H1 (cell line): ENCODE measurements around the gene DNAH8. TPM values are rescaled to one million over a fixed set of nuclear protein-coding genes. Genes with fewer than 3 reads are reported as not detected.

Source experiments
- CTCF ChIA-PET: fragments of 300-600 bp; sonication (Branson Sonifier 250); formaldehyde crosslinking; loops from one replicate; lab custom pipeline; 2021; ENCODE audit not compliant: partially characterized antibody; lab: Charles Lee
- POLR2A ChIA-PET: fragments of 300-600 bp; sonication (Branson Sonifier 250); formaldehyde crosslinking; loops from one replicate; lab custom pipeline; 2021; ENCODE audit warnings: inconsistent platforms; ENCODE audit not compliant: partially characterized antibody; lab: Charles Lee
- DNase-seq, 2 experiments: peaks; one replicate each; pipeline versions ENCODE4 v3.0.0 to v3.0.0-alpha.2; 2010 to 2022; ENCODE audit warnings: low spot score in 2 of 2, low read depth in 1 of 2, mixed read lengths in 1 of 2
- FAIRE-seq: peaks from 2 replicates; lab custom pipeline; 2011; peaks lifted over from hg19 to GRCh38; lab: Jason Lieb, UNC
- H2AFZ ChIP-seq: 2 replicates; pipeline ENCODE4 v1.8.1; 2012; ENCODE audit warnings: low read length, inconsistent platforms
- H2AK5ac ChIP-seq: 2 replicates; pipeline ENCODE4 v1.6.1; 2013; ENCODE audit warnings: low read depth, low read length
- H2BK120ac ChIP-seq: replicated peaks from 2 replicates; pipeline ENCODE3; 2013; ENCODE audit warnings: low read depth, low read length, inconsistent platforms
- H2BK12ac ChIP-seq: 2 replicates; pipeline ENCODE4 v1.6.1; 2013; ENCODE audit warnings: low read depth, low read length
- H2BK15ac ChIP-seq: 2 replicates; pipeline ENCODE4 v1.6.1; 2013; ENCODE audit warnings: low read length
- H2BK20ac ChIP-seq: 2 replicates; pipeline ENCODE4 v1.6.1; 2013; ENCODE audit warnings: low read length
- H2BK5ac ChIP-seq: 2 replicates; pipeline ENCODE4 v1.6.1; 2013; ENCODE audit warnings: low read depth, low read length
- H3K14ac ChIP-seq: 2 replicates; pipeline ENCODE4 v1.6.1; 2013; ENCODE audit warnings: inconsistent platforms; ENCODE audit not compliant: insufficient read length
- H3K18ac ChIP-seq: 2 replicates; pipeline ENCODE4 v1.6.1; 2013; ENCODE audit warnings: low read length; ENCODE audit errors: extremely low read depth
- H3K23ac ChIP-seq: 2 replicates; pipeline ENCODE4 v1.6.1; 2013; ENCODE audit warnings: inconsistent platforms; ENCODE audit not compliant: insufficient read length
- H3K23me2 ChIP-seq: 2 replicates; pipeline ENCODE4 v1.6.1; 2013; ENCODE audit warnings: low read depth, low read length
- H3K27ac ChIP-seq: 2 replicates; pipeline ENCODE4 v1.6.1; 2011; ENCODE audit warnings: low read depth, low read length, inconsistent platforms
- H3K27me3 ChIP-seq, 4 experiments: replicated peaks in 1 of 4; 1 replicate in 1 of 4; 2 replicates in 3 of 4; pipeline versions ENCODE4 v1.6.1 to v1.8.1; 2011 to 2013; ENCODE audit warnings: low read length in 3 of 4, mild to moderate bottlenecking in 3 of 4, inconsistent platforms in 2 of 4, mixed read lengths in 2 of 4, moderate library complexity in 1 of 4; ENCODE audit not compliant: control insufficient read depth in 3 of 4, insufficient read depth in 3 of 4; ENCODE audit errors: extremely low read depth in 1 of 4
- H3K36me3 ChIP-seq, 4 experiments: 2 replicates each; pipeline versions ENCODE4 v1.6.1 to v1.8.1; 2011 to 2013; ENCODE audit warnings: mild to moderate bottlenecking in 4 of 4, low read length in 3 of 4, moderate library complexity in 2 of 4, control low read depth in 1 of 4, inconsistent platforms in 1 of 4; ENCODE audit not compliant: insufficient read depth in 4 of 4, control insufficient read depth in 2 of 4
- H3K4ac ChIP-seq: replicated peaks from 2 replicates; pipeline ENCODE3; 2013; ENCODE audit warnings: low read length, low read depth, mixed read lengths, inconsistent platforms; ENCODE audit not compliant: insufficient read length
- H3K4me1 ChIP-seq, 4 experiments: replicated peaks in 1 of 4; 1 replicate in 1 of 4; 2 replicates in 3 of 4; pipeline versions ENCODE4 v1.6.1 to v1.8.1; 2011 to 2013; ENCODE audit warnings: low read length in 3 of 4, inconsistent platforms in 2 of 4, mixed read lengths in 1 of 4; ENCODE audit not compliant: insufficient read depth in 4 of 4, control insufficient read depth in 3 of 4
- H3K4me2 ChIP-seq, 2 experiments: 2 replicates each; pipeline versions ENCODE4 v1.6.1 to v1.8.1; 2011 to 2013; ENCODE audit warnings: low read depth in 2 of 2, low read length in 2 of 2, control low read depth in 1 of 2, inconsistent platforms in 1 of 2, mild to moderate bottlenecking in 1 of 2; ENCODE audit not compliant: insufficient read depth in 1 of 2
- H3K4me3 ChIP-seq, 4 experiments: fragments of 200-600, 300-600 bp in 1 of 4; sonication (generic), shearing (Covaris generic), sonication (Bioruptor Twin) in 1 of 4; 2 replicates each; pipeline versions ENCODE4 v1.5.1 to v1.8.1; 2011 to 2016; ENCODE audit warnings: low read length in 4 of 4, low read depth in 3 of 4, control low read depth in 2 of 4, inconsistent platforms in 2 of 4, mild to moderate bottlenecking in 2 of 4, mixed read lengths in 1 of 4, moderate library complexity in 1 of 4; ENCODE audit not compliant: insufficient read depth in 2 of 4; ENCODE audit errors: extremely low read depth in 1 of 4
- H3K56ac ChIP-seq: replicated peaks from 2 replicates; pipeline ENCODE3; 2013; ENCODE audit warnings: low read depth, mild to moderate bottlenecking, mixed read lengths, low read length, inconsistent platforms; ENCODE audit not compliant: insufficient read length
- H3K79me1 ChIP-seq: 2 replicates; pipeline ENCODE4 v1.6.1; 2013; ENCODE audit warnings: low read depth, low read length, control low read depth
- H3K79me2 ChIP-seq, 2 experiments: 2 replicates each; pipeline versions ENCODE4 v1.6.1 to v1.8.1; 2012 to 2013; ENCODE audit warnings: low read length in 2 of 2, mild to moderate bottlenecking in 2 of 2, inconsistent platforms in 1 of 2; ENCODE audit not compliant: insufficient read depth in 2 of 2, control insufficient read depth in 1 of 2
- H3K9ac ChIP-seq, 4 experiments: replicated peaks in 1 of 4; 1 replicate in 1 of 4; 2 replicates in 3 of 4; pipeline versions ENCODE4 v1.6.1 to v1.8.1; 2011 to 2013; ENCODE audit warnings: low read depth in 3 of 4, low read length in 3 of 4, control low read depth in 2 of 4, mild to moderate bottlenecking in 2 of 4, moderate library complexity in 2 of 4, inconsistent platforms in 1 of 4; ENCODE audit errors: extremely low read depth in 1 of 4
- H3K9me3 ChIP-seq, 2 experiments: 2 replicates each; pipeline versions ENCODE4 v1.6.1 to v1.8.1; 2012 to 2013; ENCODE audit warnings: mild to moderate bottlenecking in 2 of 2, moderate library complexity in 2 of 2, control low read depth in 1 of 2, inconsistent platforms in 1 of 2, low read depth in 1 of 2, low read length in 1 of 2, mixed read lengths in 1 of 2; ENCODE audit not compliant: insufficient read depth in 2 of 2
- H4K20me1 ChIP-seq, 2 experiments: replicated peaks in 1 of 2; 2 replicates each; pipeline versions ENCODE3 to v1.8.1; 2011 to 2013; ENCODE audit warnings: inconsistent platforms in 2 of 2, low read length in 2 of 2, mild to moderate bottlenecking in 1 of 2; ENCODE audit not compliant: insufficient read depth in 2 of 2, control insufficient read depth in 1 of 2
- H4K5ac ChIP-seq: 2 replicates; pipeline ENCODE4 v1.6.1; 2013; ENCODE audit warnings: low read length, low read depth, mixed read lengths, inconsistent platforms; ENCODE audit not compliant: insufficient read length
- H4K8ac ChIP-seq: 2 replicates; pipeline ENCODE4 v1.8.0; 2013; ENCODE audit warnings: mild to moderate bottlenecking, moderate library complexity, low read length, inconsistent platforms; ENCODE audit not compliant: insufficient read depth; ENCODE audit errors: extremely low read depth
- H4K91ac ChIP-seq: replicated peaks from 2 replicates; pipeline ENCODE3; 2013; ENCODE audit warnings: low read length, mixed read lengths, inconsistent platforms; ENCODE audit not compliant: insufficient read length
- CREB1 ChIP-seq: IDR thresholded peaks from 2 replicates; pipeline ENCODE4 v1.6.1; 2012; ENCODE audit warnings: inconsistent platforms
- SUZ12 ChIP-seq: fragments of 200-600 bp; sonication (generic); IDR thresholded peaks from 2 replicates; pipeline ENCODE4 v1.6.1; 2012; ENCODE audit warnings: mild to moderate bottlenecking, inconsistent platforms, low read length, moderate library complexity, mixed read lengths
- TBP ChIP-seq: IDR thresholded peaks from 2 replicates; pipeline ENCODE4 v1.6.1; 2011; ENCODE audit warnings: low read depth, low read length, improper control_type of control experiment
- WGBS, 2 experiments: shearing (Covaris generic) in 1 of 2; methylation state at CpG; one replicate each; pipeline versions ENCODE4 v1.1.6 to v1.1.7; 2013 to 2015; ENCODE audit warnings: low lambda C conversion rate in 2 of 2, mixed read lengths in 2 of 2, inconsistent platforms in 1 of 2, low coverage in 1 of 2, missing lambda C conversion rate in 1 of 2; ENCODE audit not compliant: insufficient replicate concordance in 2 of 2, insufficient coverage in 1 of 2, insufficient read length in 1 of 2; ENCODE audit errors: extremely low coverage in 1 of 2, missing lambda C conversion rate in 1 of 2; 5-methylcytosine and 5-hydroxymethylcytosine counted together
- polyA plus RNA-seq, 7 experiments: library from polyadenylated mRNA; depleted of rRNA in 3 of 7; stranded (reverse) in 5 of 7; unstranded in 2 of 7; fragments of >200 nt in 5 of 7; fragments of 200-250 nt in 2 of 7; gene quantifications; 1 replicate in 5 of 7; 2 replicates in 1 of 7; 4 replicates in 1 of 7; pipeline versions ENCODE4 v1.2.1 to v1.2.3, GENCODE V29; 2011 to 2013; ENCODE audit warnings: missing spikeins in 2 of 7, mixed read lengths in 2 of 7
- total RNA-seq: library from RNA; stranded (reverse); fragmentation: NEBNext Ultra II Directional; extraction: Animal tissue kit (Norgen Biotek cat#: 25700); gene quantifications from 2 replicates; pipeline ENCODE4 v1.2.1, GENCODE V29; 2021

The DNAH8 gene
- total and polyA plus RNA-seq, 2 of the 8 experiments (the other 6 are each of a cell fraction or from before 2014, with no cell fraction given): under 0.01 TPM; not detected in 1

DNA sequence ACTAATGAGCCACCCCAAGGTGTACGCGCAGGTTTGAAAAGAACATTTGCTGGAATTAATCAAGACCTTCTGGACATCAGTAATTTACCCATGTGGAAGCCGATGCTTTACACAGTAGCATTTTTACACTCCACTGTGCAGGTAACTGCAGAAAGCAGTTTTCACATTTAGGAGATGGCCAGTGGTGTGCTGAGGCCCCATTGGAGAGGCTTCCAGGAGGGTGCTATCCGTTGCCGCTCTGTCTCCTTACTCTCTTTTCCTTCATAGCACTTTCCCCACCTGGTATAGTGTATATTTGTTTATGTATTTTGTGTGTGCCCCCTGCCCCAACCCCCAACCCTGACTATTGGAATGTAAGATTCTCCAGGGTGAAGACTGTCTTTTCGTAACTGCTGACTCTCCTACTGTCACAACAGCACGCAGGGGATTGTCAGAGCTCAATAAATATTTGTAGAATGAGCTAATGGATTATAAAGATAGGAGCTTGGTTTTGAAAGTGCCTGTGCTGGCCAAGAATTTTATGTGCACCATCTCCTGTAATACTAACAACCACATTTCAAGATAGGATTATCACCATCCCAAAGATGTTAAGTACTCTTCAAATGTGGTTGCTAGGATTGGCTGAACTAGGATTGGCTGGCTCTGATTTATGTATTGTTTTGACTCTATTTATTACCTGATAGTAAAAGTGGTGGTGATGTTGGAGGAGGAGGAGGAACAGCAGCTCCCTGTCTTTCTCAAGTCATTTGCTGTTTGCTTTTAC lies 259.5 kb downstream of the DNAH8 start:
- Histone ChIP-seq H3K27me3 (no peaks in the 10 kb centered on the region), H2AK5ac (no peak overlapping the region), H3K23me2 (no peaks in the 10 kb centered on the region), H3K4me2 (no peak overlapping the region), H2BK12ac (no peak overlapping the region), H2BK5ac (no peak overlapping the region), H4K8ac (no peak overlapping the region), H3K23ac (no peak overlapping the region), H3K18ac (no peak overlapping the region), H3K56ac (no peak overlapping the region), H4K20me1 (no peaks in the 10 kb centered on the region), H3K9ac (no peak overlapping the region), H3K4me1 (peaks cover 0 to 3% (median 2%) of the 10 kb centered on the region in 4 experiments; a peak in 4 of 7 replicates)
- no peak for FAIRE-seq
- no peak for DNase-seq
- TF ChIP-seq CREB1 (no peak), TBP (no peak), SUZ12 (no peak)
- TF ChIP-seq, all 59 proteins: peak for 0
- H3K36me3 ChIP-seq: no peaks in the 10 kb centered on the region
- H3K79me2 ChIP-seq: no peaks in the 10 kb centered on the region
- no peak overlapping the region for H3K14ac ChIP-seq
- no peak overlapping the region for H2BK20ac ChIP-seq
- no peak overlapping the region for H3K4me3 ChIP-seq
- no peak overlapping the region for H4K5ac ChIP-seq
- H2BK15ac ChIP-seq: no peak overlapping the region
- no peak overlapping the region for H3K4ac ChIP-seq
- H3K79me1 ChIP-seq: no peaks in the 10 kb centered on the region
- CTCF ChIA-PET: interaction anchor here (1.0 to 7.6 kb wide), 20 partner anchors 8 to 192 kb away, joined by 3 to 50 read pairs (median 6); no protein-coding TSS in a partner anchor
- H4K91ac ChIP-seq: no peak overlapping the region
- no peak overlapping the region for H2AFZ ChIP-seq
- POLR2A ChIA-PET: no interaction called here
- H2BK120ac ChIP-seq: no peak overlapping the region
- no peaks in the 10 kb centered on the region for H3K9me3 ChIP-seq
- WGBS, 2 experiments: 82% methylated on average over 7 of the region's 7 CpGs; no CpG with 5 or more reads in 1 of the 2 experiments
- H3K27ac ChIP-seq: no peak overlapping the region
